OCI-LY3 (cell line): ENCODE measurements around the gene RIC1.
"Not testable (repeated sequence)": the region's sequence is repeated elsewhere in the genome, so short reads cannot be mapped to it uniquely, and the experiment has no call there.

Source experiments
- H2AFZ ChIP-seq: fragments of 200-600, 300-600 bp; shearing (Covaris generic); 2 replicates; pipeline ENCODE4 v1.6.0; 2014; ENCODE audit warnings: antibody characterized with exemption, low read depth, low read length
- H3K27ac ChIP-seq: fragments of 200-600, 300-600 bp; sonication (generic); 2 replicates; pipeline ENCODE4 v1.5.1; 2014; ENCODE audit warnings: mild to moderate bottlenecking, low read length, moderate library complexity, mixed read lengths
- H3K27me3 ChIP-seq: fragments of 200-600, 300-600 bp; sonication (generic); 2 replicates; pipeline ENCODE4 v1.6.1; 2014; ENCODE audit warnings: low read depth, low read length, mixed read lengths
- H3K36me3 ChIP-seq: fragments of 200-600, 300-600 bp; sonication (generic); replicated peaks from 2 replicates; pipeline ENCODE3; 2014; ENCODE audit warnings: low read depth, low read length, mixed read lengths
- H3K4me1 ChIP-seq: fragments of 300-600, 200-600 bp; sonication (generic); 2 replicates; pipeline ENCODE4 v1.6.1; 2014; ENCODE audit warnings: low read length, mixed read lengths
- H3K4me2 ChIP-seq: fragments of 200-600, 300-600 bp; sonication (generic); 2 replicates; pipeline ENCODE4 v1.6.1; 2014; ENCODE audit warnings: low read length, mixed read lengths
- H3K4me3 ChIP-seq: fragments of 300-600, 200-600 bp; sonication (generic); 2 replicates; pipeline ENCODE4 v1.5.1; 2014; ENCODE audit warnings: antibody characterized with exemption, mild to moderate bottlenecking, low read length, moderate library complexity
- H3K79me2 ChIP-seq: fragments of 300-600, 200-600 bp; shearing (Covaris generic); 2 replicates; pipeline ENCODE4 v1.6.1; 2014; ENCODE audit warnings: mild to moderate bottlenecking, low read length, mixed read lengths
- H3K9ac ChIP-seq: fragments of 300-600, 200-600 bp; shearing (Covaris generic); 2 replicates; pipeline ENCODE4 v1.6.0; 2014; ENCODE audit warnings: mild to moderate bottlenecking, low read length, moderate library complexity
- H3K9me3 ChIP-seq: fragments of 200-600, 300-600 bp; shearing (Covaris generic); 2 replicates; pipeline ENCODE4 v1.6.1; 2014; ENCODE audit warnings: low read length, mixed read lengths; ENCODE audit not compliant: insufficient read depth
- H4K20me1 ChIP-seq: fragments of 200-600, 300-600 bp; sonication (generic); 2 replicates; pipeline ENCODE4 v1.6.1; 2016; ENCODE audit warnings: low read length, mixed read lengths; ENCODE audit not compliant: insufficient read depth
- CTCF ChIP-seq: fragments of 200-600, 300-600 bp; sonication (generic); IDR thresholded peaks from 2 replicates; pipeline ENCODE4 v1.5.1; 2014; ENCODE audit warnings: antibody characterized with exemption, low read length, low read depth
- EZH2phosphoT487 ChIP-seq: fragments of 200-600 bp; shearing (Covaris generic); IDR thresholded peaks from 2 replicates; pipeline ENCODE4 v1.6.1; 2018; ENCODE audit warnings: antibody characterized with exemption, mixed run types, low read depth

The RIC1 gene

GRCh38 chr9:5665059-5665458 is 36.2 kb downstream of the RIC1 start:
- Histone ChIP-seq H3K4me1 (no peaks in the 10 kb centered on the region), H3K4me2 (no peak overlapping the region)

GRCh38 chr9:5667391-5667790 is 38.5 kb downstream of the RIC1 start:
- Histone ChIP-seq H3K9ac (no peak overlapping the region), H2AFZ (no peak overlapping the region), H3K36me3 (peaks cover 40% of the 10 kb centered on the region), H3K79me2 (peaks cover 90% of the 10 kb centered on the region), H4K20me1 (peaks cover 58% of the 10 kb centered on the region), H3K4me1 (no peaks in the 10 kb centered on the region), H3K4me3 (no peak overlapping the region), H3K27ac (no peak overlapping the region), H3K4me2 (no peak overlapping the region), H3K27me3 (no peaks in the 10 kb centered on the region), H3K9me3 (no peaks in the 10 kb centered on the region; the same call in 1 of the 2 replicates)
- no peak for TF ChIP-seq CTCF
- TF ChIP-seq EZH2phosphoT487 = no peak

More at GRCh38 chr9:5665059-5665458, 36.2 kb downstream of the RIC1 start:
- Histone ChIP-seq H2AFZ (no peak overlapping the region), H3K27ac (no peak overlapping the region), H3K4me3 (no peak overlapping the region), H3K9ac (no peak overlapping the region), H4K20me1 (peaks cover 59% of the 10 kb centered on the region), H3K79me2 (peaks cover 100% of the 10 kb centered on the region), H3K36me3 (peaks cover 46% of the 10 kb centered on the region), H3K27me3 (no peaks in the 10 kb centered on the region), H3K9me3 (no peaks in the 10 kb centered on the region; the same call in 1 of the 2 replicates)
- TF ChIP-seq CTCF = no peak

- no peaks in the 10 kb centered on the region for H3K4me1 ChIP-seq
- H3K79me2 ChIP-seq = peaks cover 75% of the 10 kb centered on the region
- peaks cover 39% of the 10 kb centered on the region for H4K20me1 ChIP-seq
- H3K4me2 ChIP-seq = no peak overlapping the region
- H2AFZ ChIP-seq = no peak overlapping the region
- no peak overlapping the region for H3K9ac ChIP-seq
- no peaks in the 10 kb centered on the region for H3K27me3 ChIP-seq
- no peak overlapping the region for H3K4me3 ChIP-seq
- H3K27ac ChIP-seq = no peak overlapping the region
- TF ChIP-seq CTCF (no peak), EZH2phosphoT487 (no peak)
- peaks cover 40% of the 10 kb centered on the region for H3K36me3 ChIP-seq
- no peaks in the 10 kb centered on the region for H3K9me3 ChIP-seq
Observed at GRCh38 chr9:5670079-5670478, 41.2 kb downstream of the RIC1 start.

- no peaks in the 10 kb centered on the region for H3K4me1 ChIP-seq
- H3K79me2 ChIP-seq = peaks cover 66% of the 10 kb centered on the region
- TF ChIP-seq CTCF (no peak), EZH2phosphoT487 (no peak)
- no peaks in the 10 kb centered on the region for H3K9me3 ChIP-seq
- peaks cover 24% of the 10 kb centered on the region for H4K20me1 ChIP-seq
- H3K27me3 ChIP-seq = no peaks in the 10 kb centered on the region
- H3K36me3 ChIP-seq = peaks cover 24% of the 10 kb centered on the region
- no peak overlapping the region for H3K27ac ChIP-seq
- no peak overlapping the region for H2AFZ ChIP-seq
- H3K4me3 ChIP-seq = no peak overlapping the region
- no peak overlapping the region for H3K9ac ChIP-seq
- no peak overlapping the region for H3K4me2 ChIP-seq
Observed at GRCh38 chr9:5671711-5672353, 42.9 kb downstream of the RIC1 start.

- H3K4me2 ChIP-seq, H3K27me3 ChIP-seq, H2AFZ ChIP-seq, H3K9ac ChIP-seq, H3K4me3 ChIP-seq, H3K9me3 ChIP-seq, H3K36me3 ChIP-seq, H3K27ac ChIP-seq, H3K4me1 ChIP-seq: not testable (repeated sequence)
- peaks cover 21% of the 10 kb centered on the region for H4K20me1 ChIP-seq
- peaks cover 41% of the 10 kb centered on the region for H3K79me2 ChIP-seq
Observed at GRCh38 chr9:5675046-5675445, 46.1 kb downstream of the RIC1 start.

- not testable (repeated sequence) for H2AFZ ChIP-seq, H3K27me3 ChIP-seq, H3K4me1 ChIP-seq, H3K4me2 ChIP-seq, H3K36me3 ChIP-seq, H3K27ac ChIP-seq, H3K4me3 ChIP-seq, H3K9me3 ChIP-seq, H3K9ac ChIP-seq
- peaks cover 27% of the 10 kb centered on the region for H3K79me2 ChIP-seq
- H4K20me1 ChIP-seq = peaks cover 12% of the 10 kb centered on the region; the same call in 1 of the 2 replicates
Observed at GRCh38 chr9:5683591-5683990, 54.7 kb downstream of the RIC1 start.
